GM18505 (cell line): ENCODE results near the gene AP2B1.

Experiments used
- ATAC-seq: cut with Tn5 transposase; IDR thresholded peaks from one replicate; pipeline ENCODE4 v1.9.1; 2021; ENCODE audit not compliant: unreplicated experiment
- POLR2A ChIP-seq: IDR thresholded peaks from 4 replicates; pipeline ENCODE4 v1.6.1; 2011; ENCODE audit warnings: borderline replicate concordance; ENCODE audit not compliant: insufficient read depth, insufficient read length; ENCODE audit errors: extremely low read depth

Gene AP2B1

GRCh38 chr17:35715416-35715815, 128.3 kb downstream of the AP2B1 start:
- no peak for ATAC-seq

GRCh38 chr17:35716173-35716572, 129.1 kb downstream of the AP2B1 start:
- no peak for ATAC-seq
- no peak for TF ChIP-seq POLR2A

More at GRCh38 chr17:35715416-35715815, 128.3 kb downstream of the AP2B1 start:
- TF ChIP-seq POLR2A: no peak

- ATAC-seq: no peak
- no peak for TF ChIP-seq POLR2A
Observed at GRCh38 chr17:35716897-35717465, 129.9 kb downstream of the AP2B1 start.

- no peak for ATAC-seq
- no peak for TF ChIP-seq POLR2A
Observed at GRCh38 chr17:35717475-35717874, 130.4 kb downstream of the AP2B1 start.

- ATAC-seq: no peak
- no peak for TF ChIP-seq POLR2A
Observed at GRCh38 chr17:35723735-35724134, 136.6 kb downstream of the AP2B1 start.

GRCh38 chr17:35725058-35725457, 137.9 kb downstream of the AP2B1 start:
- TF ChIP-seq POLR2A: no peak
- ATAC-seq: no peak

- ATAC-seq: no peak
- no peak for TF ChIP-seq POLR2A
Observed at GRCh38 chr17:35725802-35726126, 138.6 kb downstream of the AP2B1 start.

GRCh38 chr17:35726127-35726952, 139.2 kb downstream of the AP2B1 start:
- ATAC-seq: no peak
- TF ChIP-seq POLR2A: no peak

- TF ChIP-seq POLR2A: no peak
- no peak for ATAC-seq
Observed at GRCh38 chr17:35726953-35727460, 139.9 kb downstream of the AP2B1 start.

- ATAC-seq: no peak
- TF ChIP-seq POLR2A: no peak
Observed at GRCh38 chr17:35727635-35728034, 140.5 kb downstream of the AP2B1 start.

GRCh38 chr17:35728551-35728950, 141.4 kb downstream of the AP2B1 start:
- no peak for ATAC-seq
- TF ChIP-seq POLR2A: no peak

- TF ChIP-seq POLR2A: no peak
- ATAC-seq: no peak
Observed at GRCh38 chr17:35729405-35729833, 142.3 kb downstream of the AP2B1 start.

- ATAC-seq: no peak
- TF ChIP-seq POLR2A: no peak
Observed at GRCh38 chr17:35730400-35731005, 143.4 kb downstream of the AP2B1 start.

- no peak for ATAC-seq
- no peak for TF ChIP-seq POLR2A
Observed at GRCh38 chr17:35731239-35731916, 144.3 kb downstream of the AP2B1 start, which contains the start of gene RASL10B. Gene RASL10B, plus strand, starts transcription at chr17:35731639. Its CDS starts 3,546 bp downstream, at chr17:35735185.
